Stimulated activated CD4-positive, alpha-beta T cell treated with anti-CD3 and anti-CD28 coated beads, Interleukin-4, amount 100 ng/mL, for 48 hours (primary cell): Measurements from ENCODE around the gene GBP3.
"Not testable (repeated sequence)": the region's sequence is repeated elsewhere in the genome, so short reads cannot be mapped to it uniquely, and the experiment has no call there.

Experiments used
- DNase-seq, 2 donors: peaks; one replicate each; pipeline ENCODE4 v3.0.0-alpha.2; 2020; ENCODE audit warnings: low read depth in 2 of 2

GBP3 gene

GRCh38 chr1:88976235-88976634 is 46.4 kb downstream of the GBP3 start:
- DNase-seq: no peak

GRCh38 chr1:88974616-88975172 is 48.0 kb downstream of the GBP3 start:
- not testable (repeated sequence) for DNase-seq

- no peak for DNase-seq
Measured at GRCh38 chr1:88973520-88974137, 49.0 kb downstream of the GBP3 start.

GRCh38 chr1:88961647-88962275 is 60.9 kb downstream of the GBP3 start:
- no peak for DNase-seq

- no peak for DNase-seq
Measured at GRCh38 chr1:88961081-88961480, 61.6 kb downstream of the GBP3 start.
